HepG2 (cell line): Measurements from ENCODE around the gene UCN. TPM values are rescaled to one million over a fixed set of nuclear protein-coding genes. Genes with fewer than 3 reads are reported as not detected.
A peak's percentile ranks its signal among the peaks of the same experiment; 100 is the strongest.

Experiments used
- CHD4 ChIP-seq: fragments of 200-600 bp; sonication (generic); IDR thresholded peaks from 2 replicates; pipeline ENCODE4 v1.7.0; 2017; ENCODE audit warnings: mild to moderate bottlenecking, low read length, borderline replicate concordance
- PCBP1 ChIP-seq: fragments of 200-400 bp; formaldehyde crosslinking; IDR thresholded peaks from 2 replicates; pipeline ENCODE4 v1.6.1; 2017; ENCODE audit warnings: mild to moderate bottlenecking, low read depth, low read length, borderline replicate concordance
- RARA ChIP-seq: IDR thresholded peaks from 2 replicates; pipeline ENCODE4 v1.6.1; 2016; ENCODE audit warnings: missing genetic modification reagents, missing compliant biosample characterization
- RBAK ChIP-seq: sonication (generic); formaldehyde crosslinking; IDR thresholded peaks from 2 replicates; pipeline ENCODE4 v1.5.1; 2020; ENCODE audit warnings: mild to moderate bottlenecking, missing genetic modification reagents
- RFX3 ChIP-seq: IDR thresholded peaks from 2 replicates; pipeline ENCODE4 v1.6.1; 2016; ENCODE audit warnings: missing biosample characterization, missing genetic modification reagents
- TCF7 ChIP-seq: sonication (generic); IDR thresholded peaks from 2 replicates; pipeline ENCODE4 v1.6.1; 2016; ENCODE audit warnings: antibody characterized with exemption, low read depth
- ZC3H4 ChIP-seq: sonication (generic); formaldehyde crosslinking; IDR thresholded peaks from 2 replicates; pipeline ENCODE4 v1.4.0; 2020; ENCODE audit warnings: missing genetic modification reagents, borderline replicate concordance
- ZNF160 ChIP-seq: sonication (generic); formaldehyde crosslinking; IDR thresholded peaks from 2 replicates; pipeline ENCODE4 v1.8.0; 2022; ENCODE audit warnings: mild to moderate bottlenecking, inconsistent platforms, missing genetic modification reagents
- ZNF30 ChIP-seq: sonication (generic); formaldehyde crosslinking; IDR thresholded peaks from 2 replicates; pipeline ENCODE4 v1.5.0; 2020; ENCODE audit warnings: mild to moderate bottlenecking, missing genetic modification reagents
- ZNF350 ChIP-seq: sonication (generic); formaldehyde crosslinking; IDR thresholded peaks from 2 replicates; pipeline ENCODE4 v1.4.0; 2020; ENCODE audit warnings: mild to moderate bottlenecking, low read depth, missing genetic modification reagents, borderline replicate concordance
- ZNF446 ChIP-seq: sonication (generic); formaldehyde crosslinking; IDR thresholded peaks from 2 replicates; pipeline ENCODE4 v1.5.0; 2020; ENCODE audit warnings: mild to moderate bottlenecking, missing genetic modification reagents
- ZNF607 ChIP-seq: sonication (generic); formaldehyde crosslinking; IDR thresholded peaks from 2 replicates; pipeline ENCODE4 v1.5.1; 2020; ENCODE audit warnings: missing genetic modification reagents, mild to moderate bottlenecking, borderline replicate concordance
- ZNF678 ChIP-seq: sonication (generic); formaldehyde crosslinking; IDR thresholded peaks from 2 replicates; pipeline ENCODE4 v1.4.0; 2020; ENCODE audit warnings: mild to moderate bottlenecking, missing genetic modification reagents
- ZNF773 ChIP-seq: sonication (generic); formaldehyde crosslinking; IDR thresholded peaks from 2 replicates; pipeline ENCODE4 v1.4.0; 2020; ENCODE audit warnings: missing genetic modification reagents, borderline replicate concordance
- ZNF776 ChIP-seq: sonication (generic); formaldehyde crosslinking; IDR thresholded peaks from 2 replicates; pipeline ENCODE4 v1.4.0; 2020; ENCODE audit warnings: mild to moderate bottlenecking, missing genetic modification reagents
- polyA plus RNA-seq, 8 experiments: library from polyadenylated mRNA; depleted of rRNA in 3 of 8; stranded (reverse) in 7 of 8; unstranded in 1 of 8; fragments of >200 nt; fragmentation: Illumina TruSeq in 4 of 8; extraction: Trizol in 4 of 8; gene quantifications; 2 replicates each; pipeline versions ENCODE4 v1.2.1 to v1.2.3, GENCODE V29; 2011 to 2016; ENCODE audit warnings: low read depth in 4 of 8, missing spikeins in 1 of 8, mixed read lengths in 1 of 8; ENCODE audit not compliant: insufficient read depth in 1 of 8
- total RNA-seq, 5 experiments: library from RNA; depleted of rRNA; stranded (reverse); fragments of >200 nt; fragmentation: Illumina TruSeq; extraction: Trizol; gene quantifications; 2 replicates each; pipeline ENCODE4 v1.2.3, GENCODE V29; 2016; ENCODE audit warnings: low read depth in 1 of 5
- TF ChIP-seq, protein P1 (sequence below): sonication (generic); formaldehyde crosslinking; IDR thresholded peaks from 2 replicates; pipeline ENCODE4 v1.4.0; 2020; ENCODE audit warnings: missing genetic modification reagents, mild to moderate bottlenecking, borderline replicate concordance
- TF ChIP-seq, protein P2 (sequence below): sonication (generic); formaldehyde crosslinking; IDR thresholded peaks from 2 replicates; pipeline ENCODE4 v1.8.1; 2023; ENCODE audit warnings: mild to moderate bottlenecking, missing genetic modification reagents
- TF ChIP-seq, protein P3 (sequence below): sonication (generic); formaldehyde crosslinking; IDR thresholded peaks from 2 replicates; pipeline ENCODE4 v1.5.0; 2020; ENCODE audit warnings: mild to moderate bottlenecking, missing genetic modification reagents, borderline replicate concordance
- TF ChIP-seq, protein P4 (sequence below): sonication (generic); IDR thresholded peaks from 2 replicates; pipeline ENCODE4 v1.6.1; 2016; ENCODE audit warnings: low read depth, borderline replicate concordance
- TF ChIP-seq, protein P5 (sequence below): sonication (generic); formaldehyde crosslinking; IDR thresholded peaks from 2 replicates; pipeline ENCODE4 v1.8.1; 2023; ENCODE audit warnings: missing genetic modification reagents, mild to moderate bottlenecking, borderline replicate concordance

UCN gene
- total and polyA plus RNA-seq, 2 of the 13 experiments (the other 11 are each of a cell fraction or from before 2014, with no cell fraction given), result 1.2 to 2.3 TPM

DNA sequence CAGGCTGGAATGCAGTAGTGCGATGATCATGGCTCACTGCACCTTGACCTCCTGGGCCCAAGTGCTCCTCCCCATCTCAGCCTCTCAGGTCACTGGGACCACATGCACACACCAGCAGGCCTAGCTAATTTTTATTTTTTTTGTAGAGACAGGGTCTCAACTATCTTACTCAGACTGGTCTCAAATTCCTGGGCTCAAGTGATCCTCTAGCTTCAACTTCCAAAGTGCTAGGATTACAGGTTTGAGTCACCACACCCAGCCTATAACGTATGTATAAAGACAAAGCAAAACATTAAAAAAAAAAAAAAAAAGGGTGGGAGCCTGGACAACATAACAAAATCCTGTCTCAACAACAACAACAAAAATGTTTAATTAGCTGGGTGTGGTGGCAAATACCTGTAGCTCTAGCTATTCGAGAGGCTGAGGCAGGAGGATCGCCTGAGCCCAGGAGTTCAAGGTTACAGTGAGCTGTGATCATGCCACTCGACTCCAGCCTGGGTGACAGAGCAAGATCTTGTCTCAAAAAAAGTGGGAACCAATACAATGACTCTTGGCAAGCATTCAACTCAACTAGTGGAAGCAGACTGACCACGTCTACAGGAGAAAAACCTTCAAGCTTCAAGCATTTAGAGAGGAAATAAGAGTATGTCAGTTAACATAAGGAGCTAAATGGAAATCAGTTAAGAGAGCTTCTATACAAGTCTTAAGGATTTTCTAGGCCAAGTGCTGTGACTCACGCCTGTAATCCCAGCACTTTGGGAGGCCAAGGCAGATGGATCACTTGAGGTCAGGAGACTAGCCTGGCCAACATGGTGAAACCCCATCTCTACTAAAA lies 45.7 kb upstream of the UCN start (continued):
- peak; percentile 54; the same call in 1 of the 2 replicates for TF ChIP-seq ZNF678 (CRISPR knock-in tag)
- TF ChIP-seq ZNF776 (CRISPR knock-in tag), result no peak
- TF ChIP-seq ZNF350 (CRISPR knock-in tag), result no peak
- peak; percentile 88; the same call in 1 of the 2 replicates for TF ChIP-seq CHD4
- TF ChIP-seq ZC3H4 (CRISPR knock-in tag), result no peak
- TF ChIP-seq ZNF773, result no peak
- TF ChIP-seq, protein P1, sequence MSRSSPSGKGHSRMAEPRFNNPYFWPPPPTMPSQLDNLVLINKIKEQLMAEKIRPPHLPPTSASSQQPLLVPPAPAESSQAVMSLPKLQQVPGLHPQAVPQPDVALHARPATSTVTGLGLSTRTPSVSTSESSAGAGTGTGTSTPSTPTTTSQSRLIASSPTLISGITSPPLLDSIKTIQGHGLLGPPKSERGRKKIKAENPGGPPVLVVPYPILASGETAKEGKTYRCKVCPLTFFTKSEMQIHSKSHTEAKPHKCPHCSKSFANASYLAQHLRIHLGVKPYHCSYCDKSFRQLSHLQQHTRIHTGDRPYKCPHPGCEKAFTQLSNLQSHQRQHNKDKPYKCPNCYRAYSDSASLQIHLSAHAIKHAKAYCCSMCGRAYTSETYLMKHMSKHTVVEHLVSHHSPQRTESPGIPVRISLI (CRISPR knock-in tag), result 0 out of 2 replicates have a peak, but pooled peaks have one; percentile 37
- TF ChIP-seq, protein P2, sequence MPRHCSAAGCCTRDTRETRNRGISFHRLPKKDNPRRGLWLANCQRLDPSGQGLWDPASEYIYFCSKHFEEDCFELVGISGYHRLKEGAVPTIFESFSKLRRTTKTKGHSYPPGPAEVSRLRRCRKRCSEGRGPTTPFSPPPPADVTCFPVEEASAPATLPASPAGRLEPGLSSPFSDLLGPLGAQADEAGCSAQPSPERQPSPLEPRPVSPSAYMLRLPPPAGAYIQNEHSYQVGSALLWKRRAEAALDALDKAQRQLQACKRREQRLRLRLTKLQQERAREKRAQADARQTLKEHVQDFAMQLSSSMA (CRISPR knock-in tag), result no peak
- TF ChIP-seq RFX3, result no peak
- TF ChIP-seq TCF7, result no peak
- TF ChIP-seq RBAK, result no peak
- no peak for TF ChIP-seq PCBP1
- TF ChIP-seq ZNF446 (CRISPR knock-in tag), result no peak
- peak; percentile 46 for TF ChIP-seq RARA (CRISPR knock-in tag)
- TF ChIP-seq ZNF160, result no peak
- TF ChIP-seq, protein P3, sequence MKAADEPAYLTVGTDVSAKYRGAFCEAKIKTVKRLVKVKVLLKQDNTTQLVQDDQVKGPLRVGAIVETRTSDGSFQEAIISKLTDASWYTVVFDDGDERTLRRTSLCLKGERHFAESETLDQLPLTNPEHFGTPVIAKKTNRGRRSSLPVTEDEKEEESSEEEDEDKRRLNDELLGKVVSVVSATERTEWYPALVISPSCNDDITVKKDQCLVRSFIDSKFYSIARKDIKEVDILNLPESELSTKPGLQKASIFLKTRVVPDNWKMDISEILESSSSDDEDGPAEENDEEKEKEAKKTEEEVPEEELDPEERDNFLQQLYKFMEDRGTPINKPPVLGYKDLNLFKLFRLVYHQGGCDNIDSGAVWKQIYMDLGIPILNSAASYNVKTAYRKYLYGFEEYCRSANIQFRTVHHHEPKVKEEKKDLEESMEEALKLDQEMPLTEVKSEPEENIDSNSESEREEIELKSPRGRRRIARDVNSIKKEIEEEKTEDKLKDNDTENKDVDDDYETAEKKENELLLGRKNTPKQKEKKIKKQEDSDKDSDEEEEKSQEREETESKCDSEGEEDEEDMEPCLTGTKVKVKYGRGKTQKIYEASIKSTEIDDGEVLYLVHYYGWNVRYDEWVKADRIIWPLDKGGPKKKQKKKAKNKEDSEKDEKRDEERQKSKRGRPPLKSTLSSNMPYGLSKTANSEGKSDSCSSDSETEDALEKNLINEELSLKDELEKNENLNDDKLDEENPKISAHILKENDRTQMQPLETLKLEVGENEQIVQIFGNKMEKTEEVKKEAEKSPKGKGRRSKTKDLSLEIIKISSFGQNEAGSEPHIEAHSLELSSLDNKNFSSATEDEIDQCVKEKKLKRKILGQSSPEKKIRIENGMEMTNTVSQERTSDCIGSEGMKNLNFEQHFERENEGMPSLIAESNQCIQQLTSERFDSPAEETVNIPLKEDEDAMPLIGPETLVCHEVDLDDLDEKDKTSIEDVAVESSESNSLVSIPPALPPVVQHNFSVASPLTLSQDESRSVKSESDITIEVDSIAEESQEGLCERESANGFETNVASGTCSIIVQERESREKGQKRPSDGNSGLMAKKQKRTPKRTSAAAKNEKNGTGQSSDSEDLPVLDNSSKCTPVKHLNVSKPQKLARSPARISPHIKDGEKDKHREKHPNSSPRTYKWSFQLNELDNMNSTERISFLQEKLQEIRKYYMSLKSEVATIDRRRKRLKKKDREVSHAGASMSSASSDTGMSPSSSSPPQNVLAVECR (CRISPR knock-in tag), result peak; percentile 54; the same call in 1 of the 2 replicates
- no peak for TF ChIP-seq ZNF607 (CRISPR knock-in tag)
- TF ChIP-seq, protein P4, sequence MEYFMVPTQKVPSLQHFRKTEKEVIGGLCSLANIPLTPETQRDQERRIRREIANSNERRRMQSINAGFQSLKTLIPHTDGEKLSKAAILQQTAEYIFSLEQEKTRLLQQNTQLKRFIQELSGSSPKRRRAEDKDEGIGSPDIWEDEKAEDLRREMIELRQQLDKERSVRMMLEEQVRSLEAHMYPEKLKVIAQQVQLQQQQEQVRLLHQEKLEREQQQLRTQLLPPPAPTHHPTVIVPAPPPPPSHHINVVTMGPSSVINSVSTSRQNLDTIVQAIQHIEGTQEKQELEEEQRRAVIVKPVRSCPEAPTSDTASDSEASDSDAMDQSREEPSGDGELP, result no peak
- TF ChIP-seq ZNF30 (CRISPR knock-in tag), result no peak
- TF ChIP-seq, protein P5, sequence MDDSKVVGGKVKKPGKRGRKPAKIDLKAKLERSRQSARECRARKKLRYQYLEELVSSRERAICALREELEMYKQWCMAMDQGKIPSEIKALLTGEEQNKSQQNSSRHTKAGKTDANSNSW (CRISPR knock-in tag), result no peak
